T-cell (primary cell): ENCODE data around the gene MPZL3. TPM values are rescaled to one million over a fixed set of nuclear protein-coding genes. Genes with fewer than 3 reads are reported as not detected.

Source experiments
- ATAC-seq, 4 experiments: fragments of 200-7000 bp in 3 of 4; fragments of 150-1000 bp in 1 of 4; cut with Tn5 transposase; replicated peaks in 1 of 4; 1 replicate in 3 of 4; 2 replicates in 1 of 4; pipeline ENCODE4 v1.10.0; 2021; ENCODE audit warnings: moderate library complexity in 3 of 4, mild to moderate bottlenecking in 2 of 4, moderate number of reproducible peaks in 1 of 4
- CTCF ChIA-PET, 2 donors: fragments of 300-600 bp; sonication (Branson Sonifier 250); formaldehyde crosslinking; loops; one replicate each; lab custom pipeline; 2022; ENCODE audit warnings: antibody characterized with exemption in 2 of 2; lab: Charles Lee
- POLR2A ChIA-PET, 2 donors: fragments of 300-600 bp; sonication (Branson Sonifier 250); formaldehyde crosslinking; loops; one replicate each; lab custom pipeline; 2022; ENCODE audit warnings: antibody characterized with exemption in 2 of 2; lab: Charles Lee
- DNase-seq, 35 experiments: peaks; one replicate each; pipeline versions ENCODE4 v3.0.0 to v3.0.0-alpha.2; 2013 to 2023
- H3K27ac ChIP-seq: one replicate; pipeline ENCODE4 v1.5.1; 2013; ENCODE audit warnings: low read length
- H3K27me3 ChIP-seq, 2 experiments: replicated peaks in 1 of 2; 1 replicate in 1 of 2; 2 replicates in 1 of 2; pipeline versions ENCODE4 v1.6.1 to v1.7.0; 2013; ENCODE audit warnings: low read length in 1 of 2, mixed read lengths in 1 of 2; ENCODE audit not compliant: control insufficient read depth in 2 of 2, insufficient read depth in 2 of 2; ENCODE audit errors: extremely low read depth in 1 of 2
- H3K36me3 ChIP-seq, 2 donors: 1 replicate in 1 of 2; 2 replicates in 1 of 2; pipeline versions ENCODE4 v1.6.1 to v1.7.0; 2013; ENCODE audit warnings: low read length in 1 of 2; ENCODE audit not compliant: control insufficient read depth in 2 of 2, insufficient read depth in 1 of 2; ENCODE audit errors: extremely low read depth in 1 of 2
- H3K4me1 ChIP-seq, 2 experiments: 1 replicate in 1 of 2; 2 replicates in 1 of 2; pipeline versions ENCODE4 v1.6.1 to v1.7.0; 2013; ENCODE audit warnings: low read length in 2 of 2, mixed read lengths in 1 of 2; ENCODE audit not compliant: insufficient read depth in 2 of 2, control insufficient read depth in 1 of 2; ENCODE audit errors: extremely low read depth in 1 of 2
- H3K4me3 ChIP-seq, 2 donors: 1 replicate in 1 of 2; 2 replicates in 1 of 2; pipeline versions ENCODE4 v1.5.1 to v1.7.0; 2013; ENCODE audit warnings: mild to moderate bottlenecking in 2 of 2, low read length in 1 of 2, moderate library complexity in 1 of 2; ENCODE audit not compliant: control insufficient read depth in 1 of 2; ENCODE audit errors: extremely low read depth in 1 of 2
- H3K9me3 ChIP-seq: 2 replicates; pipeline ENCODE4 v1.7.0; 2013
- H3K27ac Mint-ChIP-seq, 2 donors: one replicate each; pipeline ENCODE4 v1.8.0; 2020 to 2021; ENCODE audit warnings: mild to moderate bottlenecking in 2 of 2, mixed read lengths in 2 of 2
- H3K27me3 Mint-ChIP-seq, 2 donors: one replicate each; pipeline ENCODE4 v1.8.0; 2021 to 2022; ENCODE audit warnings: mixed read lengths in 2 of 2
- H3K36me3 Mint-ChIP-seq: one replicate; pipeline ENCODE4 v1.8.0; 2021; ENCODE audit warnings: mixed read lengths
- H3K4me1 Mint-ChIP-seq, 3 donors: one replicate each; pipeline ENCODE4 v1.8.0; 2020 to 2022; ENCODE audit warnings: mixed read lengths in 3 of 3, mild to moderate bottlenecking in 1 of 3
- H3K4me3 Mint-ChIP-seq, 3 donors: one replicate each; pipeline ENCODE4 v1.8.0; 2020 to 2022; ENCODE audit warnings: mild to moderate bottlenecking in 3 of 3, mixed read lengths in 3 of 3, moderate library complexity in 3 of 3
- H3K9me3 Mint-ChIP-seq, 3 donors: one replicate each; pipeline ENCODE4 v1.8.0; 2020 to 2022; ENCODE audit warnings: mixed read lengths in 3 of 3
- WGBS: methylation state at CpG from one replicate; pipeline ENCODE4 v1.1.5; 2013; ENCODE audit warnings: missing lambda C conversion rate; ENCODE audit not compliant: insufficient coverage; 5-methylcytosine and 5-hydroxymethylcytosine counted together
- total RNA-seq, 35 experiments: library from RNA in 6 of 35; stranded (reverse) in 6 of 35; fragments of 120-200 nt in 1 of 35; gene quantifications; one replicate each; pipeline versions ENCODE4 v1.2.1 to v1.2.4 and lab custom pipeline; 2013 to 2026

The MPZL3 gene
- total RNA-seq, 5 donors from 2014 or later (not counting 1 experiment from before 2014, with no cell fraction given), result 9.8 to 25.2 (median 16.5) TPM

DNA sequence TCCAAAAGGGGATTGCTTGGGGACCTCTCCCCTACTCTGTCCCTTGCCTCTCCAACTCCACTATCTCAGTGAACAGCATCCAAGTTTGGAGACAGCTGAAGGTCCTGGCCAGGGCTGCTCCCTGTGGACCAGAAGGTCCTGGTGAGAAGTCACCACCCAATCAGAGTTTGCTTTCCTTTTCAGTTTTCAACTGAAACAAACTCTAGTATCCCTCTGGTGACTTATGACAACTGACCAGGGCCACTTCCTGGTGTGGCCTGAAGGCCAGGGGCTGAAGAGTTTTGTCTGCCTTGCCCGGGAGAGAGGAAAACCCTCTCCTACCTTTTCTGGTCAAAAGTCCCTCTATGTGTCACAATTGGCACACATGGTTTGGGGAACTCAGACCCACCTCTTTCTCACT, 32.4 kb downstream of the MPZL3 start:
- peaks cover 13% of the 10 kb centered on the region for H3K36me3 Mint-ChIP-seq
- Histone ChIP-seq H3K9me3 (no peaks in the 10 kb centered on the region), H3K4me1 (peaks cover 55 to 73% of the 10 kb centered on the region in 2 experiments), H3K27ac (peak overlapping the region; percentile 44), H3K36me3 (no peaks in the 10 kb centered on the region), H3K4me3 (no peak overlapping the region), H3K27me3 (no peaks in the 10 kb centered on the region)
- WGBS, result no CpG with 5 or more reads among the region's 1 CpG
- ATAC-seq (no peak), DNase-seq (no peak)
- CTCF ChIA-PET, result interaction anchor here (0.6 to 1.2 kb wide), 2 partner anchors 11 to 113 kb away, joined by 3 read pairs; no protein-coding TSS in a partner anchor
- H3K27ac Mint-ChIP-seq, result peak overlapping the region; percentile 91 to 95
- POLR2A ChIA-PET, result interaction anchor here in 1 of 2 donors (0.6 kb wide), 1 partner anchor 156 kb away, joined by 3 read pairs; no protein-coding TSS in a partner anchor
- peak overlapping the region; percentile 62 to 91 (median 90) for H3K4me3 Mint-ChIP-seq
- no peaks in the 10 kb centered on the region for H3K27me3 Mint-ChIP-seq
- no peaks in the 10 kb centered on the region for H3K9me3 Mint-ChIP-seq
- peaks cover 88 to 99% (median 92%) of the 10 kb centered on the region in 3 donors for H3K4me1 Mint-ChIP-seq

DNA sequence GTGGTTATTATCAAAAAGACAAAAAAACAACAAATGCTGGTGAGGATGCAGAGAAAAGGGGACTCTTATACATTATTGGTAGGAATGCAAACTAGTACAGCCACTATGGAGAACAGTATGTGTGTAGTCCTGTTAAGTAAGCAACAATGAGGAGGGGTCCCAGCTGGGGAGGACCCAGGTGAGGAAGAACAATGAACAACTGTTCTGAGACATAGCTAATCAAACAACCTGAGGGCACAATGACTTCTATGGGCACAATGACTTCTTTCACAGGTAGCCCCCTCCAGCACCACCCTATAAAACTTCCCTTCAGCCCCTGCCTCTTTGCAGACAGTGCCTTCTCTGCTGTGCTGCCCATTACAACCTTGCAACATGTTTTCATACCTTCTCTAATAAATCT, 32.9 kb downstream of the MPZL3 start:
- H3K4me3 Mint-ChIP-seq, result peak overlapping the region; percentile 62 to 91 (median 90)
- Histone ChIP-seq H3K4me3 (no peak overlapping the region), H3K27ac (peak overlapping the region; percentile 44), H3K4me1 (peaks cover 60 to 74% of the 10 kb centered on the region in 2 experiments), H3K36me3 (no peaks in the 10 kb centered on the region), H3K9me3 (no peaks in the 10 kb centered on the region), H3K27me3 (no peaks in the 10 kb centered on the region)
- H3K36me3 Mint-ChIP-seq, result peaks cover 13% of the 10 kb centered on the region
- H3K4me1 Mint-ChIP-seq, result peaks cover 93 to 99% (median 94%) of the 10 kb centered on the region in 3 donors
- no peaks in the 10 kb centered on the region for H3K27me3 Mint-ChIP-seq
- ChIA-PET CTCF (interaction anchor here in 1 of 2 donors (1.2 kb wide), 1 partner anchor 11 kb away, joined by 3 read pairs; no protein-coding TSS in a partner anchor), POLR2A (interaction anchor here in 1 of 2 donors (1.0 kb wide), 1 partner anchor 20 kb away, joined by 4 read pairs; no protein-coding TSS in a partner anchor)
- H3K9me3 Mint-ChIP-seq, result no peaks in the 10 kb centered on the region
- DNase-seq (no peak), ATAC-seq (no peak)
- peak overlapping the region; percentile 91 to 95 for H3K27ac Mint-ChIP-seq

DNA sequence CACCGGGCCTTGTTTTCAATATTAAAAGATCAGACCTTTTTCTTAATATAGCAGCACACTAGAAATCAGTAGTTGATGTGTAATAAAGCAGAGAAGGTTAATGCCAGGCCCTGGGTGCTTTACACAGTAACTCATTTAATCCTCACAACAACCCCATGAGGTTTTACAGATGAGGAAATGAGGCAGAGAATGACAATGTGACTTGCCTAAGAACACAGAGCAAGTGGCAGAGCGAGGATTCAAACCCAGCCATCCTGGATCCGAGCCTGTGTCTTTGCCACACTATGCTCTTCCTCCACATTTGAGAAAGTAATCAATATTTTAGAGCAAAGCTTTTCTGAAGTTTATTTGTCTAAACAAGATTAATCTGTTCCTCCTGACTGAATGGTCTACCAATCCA, 34.6 kb downstream of the MPZL3 start:
- CTCF ChIA-PET, result interaction anchor here in 1 of 2 donors (0.8 to 1.9 kb wide), 2 partner anchors 16 to 19 kb away, joined by 3 to 10 read pairs; no protein-coding TSS in a partner anchor
- Mint-ChIP-seq H3K36me3 (peaks cover 25% of the 10 kb centered on the region), H3K27me3 (no peaks in the 10 kb centered on the region), H3K4me3 (peak overlapping the region; percentile 76 to 91 (median 80)), H3K9me3 (no peaks in the 10 kb centered on the region), H3K27ac (peak overlapping the region; percentile 91 to 95), H3K4me1 (peaks cover 97 to 99% (median 98%) of the 10 kb centered on the region in 3 donors)
- WGBS, result 40% methylated on average over 1 of the region's 3 CpGs
- H3K4me3 ChIP-seq, result peak overlapping the region in 1 of 2 donors; percentile 26
- no peaks in the 10 kb centered on the region for H3K27me3 ChIP-seq
- peak; percentile 53 to 66 (median 56) for ATAC-seq
- peak overlapping the region; percentile 76 for H3K27ac ChIP-seq
- H3K36me3 ChIP-seq, result peaks cover 0 to 4% of the 10 kb centered on the region in 2 donors
- peak in 1 of 35 experiments; percentile 46 for DNase-seq
- H3K4me1 ChIP-seq, result peaks cover 58 to 82% of the 10 kb centered on the region in 2 experiments
- no peaks in the 10 kb centered on the region for H3K9me3 ChIP-seq
- POLR2A ChIA-PET, result no interaction called here

DNA sequence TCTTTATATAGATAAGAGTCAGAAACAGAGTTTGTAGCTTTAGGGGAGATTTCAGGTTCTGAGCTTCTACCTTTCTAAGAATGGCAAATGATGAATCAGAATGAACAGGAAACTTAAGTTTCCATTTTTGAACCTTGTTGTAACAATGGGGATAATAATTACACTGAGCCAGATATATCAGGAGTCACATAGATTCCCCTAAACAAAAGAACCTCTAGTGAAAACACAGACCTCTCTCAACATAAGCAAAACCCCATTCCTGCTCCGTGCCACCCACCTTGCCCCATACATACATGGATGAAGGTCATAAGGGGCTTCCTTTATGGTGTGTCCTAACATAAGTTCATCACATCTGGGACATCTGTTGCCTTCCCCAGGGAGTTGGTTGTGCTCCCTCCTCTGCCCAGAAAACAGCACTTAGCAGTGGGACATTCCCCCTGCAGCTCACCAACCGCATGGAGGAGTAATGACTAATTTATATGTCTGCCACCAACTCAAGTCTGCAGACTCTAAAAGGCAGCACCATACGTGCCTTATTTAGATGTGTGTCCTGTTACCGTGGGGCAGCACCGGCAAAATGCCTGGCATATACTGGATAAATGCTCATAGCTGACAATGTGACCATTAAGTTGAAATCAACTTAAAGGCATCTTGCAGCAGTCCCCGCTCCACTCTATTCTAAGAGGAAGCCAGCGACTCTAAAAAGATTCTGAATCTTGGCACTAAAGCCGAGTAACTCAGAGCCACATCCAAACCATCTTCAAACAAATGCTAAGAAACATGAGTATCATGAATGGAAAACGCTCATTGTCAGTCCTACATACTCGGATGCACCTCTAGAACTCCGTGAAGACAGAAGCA, 35.3 kb downstream of the MPZL3 start:
- H3K36me3 Mint-ChIP-seq, result peaks cover 32% of the 10 kb centered on the region
- H3K27ac Mint-ChIP-seq, result peak overlapping the region; percentile 91 to 95
- peaks cover 97 to 99% (median 98%) of the 10 kb centered on the region in 3 donors for H3K4me1 Mint-ChIP-seq
- Histone ChIP-seq H3K4me1 (peaks cover 55 to 81% of the 10 kb centered on the region in 2 experiments), H3K9me3 (no peaks in the 10 kb centered on the region), H3K36me3 (peaks cover 0 to 11% of the 10 kb centered on the region in 2 donors), H3K27ac (peak overlapping the region; percentile 76), H3K27me3 (no peaks in the 10 kb centered on the region), H3K4me3 (peak overlapping the region in 1 of 2 donors; percentile 26)
- WGBS, result 0% methylated on average over 3 of the region's 11 CpGs
- ATAC-seq, result peak; percentile 73 to 75 (median 74)
- ChIA-PET CTCF (interaction anchor here (0.6 to 1.9 kb wide), 8 partner anchors 8 to 145 kb away, joined by 3 to 10 read pairs (median 3); partner anchors contain the start of gene JAML (in 1 of the 2)), POLR2A (interaction anchor here in 1 of 2 donors (0.6 kb wide), 2 partner anchors 23 to 88 kb away, joined by 3 to 9 read pairs; no protein-coding TSS in a partner anchor)
- H3K4me3 Mint-ChIP-seq, result peak overlapping the region; percentile 76 to 91 (median 80)
- DNase-seq, result peak in 11 of 35 experiments; percentile 10 to 68 (median 19)
- H3K27me3 Mint-ChIP-seq, result no peaks in the 10 kb centered on the region
- no peaks in the 10 kb centered on the region for H3K9me3 Mint-ChIP-seq

DNA sequence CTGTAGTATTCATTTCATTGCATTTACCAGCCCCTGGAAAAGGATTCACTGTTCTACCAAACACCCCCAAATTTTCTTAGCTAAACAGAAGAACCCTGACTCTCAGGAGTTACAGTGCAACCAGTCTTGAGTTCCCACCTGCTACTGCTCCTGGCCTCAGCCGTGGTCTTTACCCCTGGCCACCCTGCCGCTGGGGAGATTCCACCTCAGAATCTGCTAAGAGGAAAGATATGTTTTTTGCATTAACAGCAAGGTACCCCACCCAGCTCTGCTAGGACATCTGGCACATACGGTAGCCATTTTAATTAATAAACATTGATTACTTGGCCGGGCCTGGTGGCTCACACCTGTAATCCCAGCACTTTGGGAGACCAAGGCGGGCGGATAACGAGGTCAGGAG, 36.4 kb downstream of the MPZL3 start:
- H3K4me3 Mint-ChIP-seq, result peak overlapping the region; percentile 76 to 91 (median 80)
- ChIA-PET CTCF (interaction anchor here in 1 of 2 donors (0.9 to 1.9 kb wide), 4 partner anchors 9 to 48 kb away, joined by 3 to 10 read pairs (median 6); partner anchors contain the start of genes JAML and MPZL2), POLR2A (no interaction called here)
- H3K9me3 Mint-ChIP-seq, result no peaks in the 10 kb centered on the region
- Histone ChIP-seq H3K36me3 (peaks cover 0 to 22% of the 10 kb centered on the region in 2 donors), H3K27ac (peak overlapping the region; percentile 76), H3K4me3 (no peak overlapping the region), H3K4me1 (peaks cover 46 to 73% of the 10 kb centered on the region in 2 experiments), H3K27me3 (no peaks in the 10 kb centered on the region), H3K9me3 (no peaks in the 10 kb centered on the region)
- H3K27ac Mint-ChIP-seq, result peak overlapping the region; percentile 91 to 95
- H3K27me3 Mint-ChIP-seq, result no peaks in the 10 kb centered on the region
- ATAC-seq (no peak), DNase-seq (no peak)
- H3K4me1 Mint-ChIP-seq, result peaks cover 91 to 94% (median 94%) of the 10 kb centered on the region in 3 donors
- peaks cover 43% of the 10 kb centered on the region for H3K36me3 Mint-ChIP-seq
- WGBS, result no CpG with 5 or more reads among the region's 7 CpGs
